ENCODE measurements around the gene ESRRG.
"Not testable (repeated sequence)": the region's sequence is repeated elsewhere in the genome, so short reads cannot be mapped to it uniquely, and the experiment has no call there.

Gene ESRRG

DNA sequence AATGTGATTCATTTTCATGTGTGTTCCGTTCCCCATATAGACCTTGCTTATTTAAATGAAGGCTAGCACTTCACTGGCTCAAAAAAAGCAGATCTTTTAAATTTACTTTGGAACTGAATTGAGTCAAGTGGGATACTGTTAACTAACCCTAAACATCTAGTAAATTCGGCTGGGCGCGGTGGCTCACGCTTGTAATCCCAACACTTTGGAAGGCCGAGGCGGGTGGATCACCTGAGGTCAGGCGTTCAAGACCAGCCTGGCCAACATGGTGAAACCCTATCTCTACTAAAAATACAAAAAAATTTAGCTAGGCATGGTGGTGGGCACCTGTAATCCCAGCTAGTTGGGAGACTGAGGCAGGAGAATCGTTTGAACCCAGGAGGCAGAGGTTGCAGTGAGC lies 19.2 kb downstream of the ESRRG start:
- DNase-seq (ENCODE audit: low spot score): not testable (repeated sequence)

DNA sequence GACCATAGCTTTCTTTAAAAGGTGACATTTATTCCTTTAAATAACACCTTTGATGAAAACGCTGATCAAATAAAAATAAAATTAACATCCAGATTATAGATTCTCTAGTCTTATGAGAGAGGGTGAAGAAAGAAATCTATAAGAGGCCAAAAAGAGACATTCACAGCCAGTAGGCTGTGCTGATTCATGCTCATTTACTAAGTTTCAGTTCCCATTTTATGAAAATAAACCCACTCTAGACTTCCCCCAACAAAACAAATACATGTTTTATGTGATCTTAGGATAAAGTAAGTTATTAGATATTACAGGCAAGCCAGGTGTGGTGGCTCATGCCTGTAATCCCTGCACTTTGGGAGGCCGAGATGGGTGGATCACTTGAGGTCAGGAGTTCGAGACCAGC lies 21.1 kb downstream of the ESRRG start:
- no peak for DNase-seq (ENCODE audit: low spot score)

DNA sequence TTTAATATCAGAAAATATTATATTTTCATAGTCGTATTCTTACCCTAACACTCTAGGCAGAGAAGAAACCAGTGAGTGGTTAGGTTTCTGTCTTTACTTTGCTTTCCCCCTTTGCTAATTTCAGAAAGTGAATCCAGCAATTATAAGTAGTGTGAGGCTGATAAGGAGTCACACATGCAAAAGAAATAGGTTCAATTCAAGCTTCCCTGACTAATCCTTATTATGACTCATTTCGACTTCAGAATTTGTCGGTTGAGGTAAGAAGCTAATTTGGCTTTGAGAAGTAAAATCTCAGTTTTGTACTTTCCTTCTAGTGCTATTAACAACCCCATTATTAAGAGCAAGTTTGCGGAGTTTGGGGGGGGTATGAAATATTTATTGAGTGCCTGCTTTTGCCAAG lies 22.4 kb downstream of the ESRRG start:
- no peak for DNase-seq (ENCODE audit: low spot score)

DNA sequence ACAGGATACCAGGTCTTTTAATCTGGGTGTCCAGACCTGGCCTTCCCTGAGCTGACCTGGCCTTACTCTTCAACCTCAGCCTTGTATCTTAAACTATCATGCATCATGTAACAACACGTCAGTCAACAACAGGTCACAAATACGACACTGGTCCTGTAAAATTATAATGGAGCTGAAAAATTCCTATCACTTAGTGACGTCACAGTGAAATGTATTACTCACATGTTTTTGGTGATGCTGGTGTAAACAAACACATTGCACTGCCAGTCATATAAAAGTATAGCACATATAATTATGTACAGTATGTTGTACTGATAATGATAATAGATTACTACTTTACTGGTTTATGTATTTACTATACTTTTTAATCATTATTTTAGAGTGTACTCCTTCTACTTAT lies 31.5 kb downstream of the ESRRG start:
- no peak for DNase-seq (ENCODE audit: low spot score)

DNA sequence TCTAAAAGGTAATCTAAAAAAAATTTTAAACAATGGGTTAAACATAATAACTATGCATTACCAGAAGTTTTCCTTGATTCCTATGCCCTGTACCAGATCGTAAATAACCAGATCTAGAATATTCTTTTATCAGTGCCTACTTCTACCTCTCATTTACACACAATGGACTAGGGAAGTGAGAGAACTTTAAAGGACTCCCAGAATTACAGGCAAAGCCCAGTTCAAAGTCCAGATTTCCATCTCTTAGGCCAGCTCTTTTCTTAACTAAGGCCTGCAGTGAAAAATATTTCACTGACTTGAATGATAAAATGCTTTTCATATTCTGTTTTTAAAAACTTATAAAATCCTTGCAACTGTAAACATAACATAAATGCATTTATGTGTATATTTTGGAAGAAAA lies 32.6 kb downstream of the ESRRG start:
- no peak for DNase-seq (ENCODE audit: low spot score)

DNA sequence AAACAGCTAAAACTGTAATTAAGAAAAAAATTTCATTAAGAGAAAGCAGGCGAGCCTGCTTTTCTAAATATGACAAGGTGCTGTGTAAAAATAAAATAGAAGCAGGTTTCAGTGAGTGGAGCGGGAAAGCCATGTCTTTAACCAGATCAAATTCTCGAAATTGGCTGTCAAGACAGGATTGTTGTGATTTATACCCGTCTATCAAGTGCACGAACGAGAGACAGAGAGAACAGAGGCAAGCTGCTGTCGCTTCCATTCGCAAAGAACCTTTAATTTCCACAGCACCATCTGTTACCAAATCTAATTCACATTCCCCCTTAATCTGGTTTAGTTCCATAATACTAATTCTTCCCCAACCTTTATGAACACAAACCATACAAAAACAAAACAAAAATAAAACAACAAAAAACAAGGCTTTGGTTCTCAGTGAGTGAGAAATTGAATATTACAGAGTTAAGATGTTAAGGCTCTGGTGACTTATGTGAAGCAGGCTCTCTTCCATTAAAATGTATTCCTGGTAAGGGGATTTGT lies 35.0 kb downstream of the ESRRG start:
- no peak for DNase-seq (ENCODE audit: low spot score)

DNA sequence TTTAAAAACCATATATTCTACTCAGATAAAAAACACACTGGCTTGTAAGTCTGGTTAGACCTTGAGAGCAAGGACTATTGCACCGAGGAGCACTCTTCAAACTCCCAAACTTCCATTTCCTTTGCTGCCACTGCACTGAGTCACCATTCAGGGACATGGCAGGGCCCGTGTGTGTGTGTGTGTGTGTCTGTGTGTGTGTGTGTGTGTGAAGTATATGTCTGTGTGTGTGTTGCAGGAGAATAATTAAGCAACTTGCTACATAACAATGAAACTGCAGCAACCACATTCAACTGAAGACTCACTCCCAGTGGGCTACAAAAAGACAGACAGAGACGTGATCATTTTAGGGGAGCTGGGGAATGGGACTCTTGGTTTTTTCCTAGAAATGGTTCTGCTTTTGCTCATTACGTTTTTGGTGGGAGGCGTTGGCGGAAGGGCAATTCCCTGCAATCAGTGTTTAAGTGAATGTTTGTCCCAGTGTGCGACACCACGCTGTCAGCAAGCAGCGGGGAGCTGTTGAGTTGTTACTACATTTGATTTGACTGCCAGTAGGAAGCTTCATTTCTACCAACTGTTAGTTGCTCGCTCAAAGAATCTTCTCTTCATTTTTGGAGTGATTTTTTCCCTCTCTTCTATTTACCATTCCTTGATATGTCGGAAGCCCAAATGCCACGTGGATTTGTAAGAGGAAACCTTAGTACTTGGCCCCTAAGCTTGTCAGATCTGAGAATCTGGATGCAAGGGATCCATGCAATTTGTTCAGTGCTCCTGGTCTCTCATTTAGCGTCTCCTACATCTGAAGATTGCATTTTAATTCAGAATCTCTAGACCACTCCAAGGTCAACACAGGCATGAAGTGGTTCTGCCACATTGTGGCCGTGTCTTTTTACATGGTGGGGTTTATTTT lies 36.1 kb downstream of the ESRRG start:
- DNase-seq (ENCODE audit: low spot score): no peak

DNA sequence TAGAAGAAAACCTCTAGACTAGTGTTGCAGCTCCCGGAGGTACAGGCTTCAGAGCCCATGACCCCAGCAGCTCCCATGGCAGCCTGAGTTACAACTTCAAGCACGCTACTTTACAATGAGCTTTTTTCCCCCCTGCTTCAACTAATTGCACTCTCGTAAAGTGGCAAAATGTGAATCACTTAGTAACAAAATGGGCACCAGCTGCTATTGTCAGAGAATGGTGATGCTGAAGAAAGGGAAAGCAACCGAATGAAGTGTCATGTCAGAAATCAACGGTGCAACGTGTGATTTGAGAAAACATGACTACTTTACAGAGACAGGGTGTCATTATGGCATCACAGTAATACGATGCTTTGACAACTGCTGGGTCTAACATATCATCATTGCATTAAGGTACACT lies 40.5 kb downstream of the ESRRG start:
- DNase-seq (ENCODE audit: low spot score): no peak

DNA sequence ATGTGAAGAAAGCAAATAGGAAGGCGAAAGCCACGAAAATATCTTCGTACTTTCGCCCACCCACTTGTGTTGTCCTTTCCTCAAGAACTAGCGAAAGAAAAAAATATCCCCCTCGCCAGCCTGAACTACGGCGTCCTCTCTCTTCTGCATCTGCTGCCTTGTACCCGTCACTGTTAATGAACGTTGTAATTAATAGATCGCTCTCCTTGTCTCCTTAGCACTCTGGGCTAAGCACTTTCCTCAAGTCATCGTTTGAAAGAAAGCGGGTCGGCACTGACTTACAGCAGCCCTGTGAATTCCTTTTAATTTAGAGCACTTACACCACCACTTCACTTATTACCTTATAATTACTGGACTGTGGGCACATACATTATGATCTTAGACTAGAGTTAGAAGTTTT lies 44.1 kb downstream of the ESRRG start:
- DNase-seq (ENCODE audit: low spot score): no peak

DNA sequence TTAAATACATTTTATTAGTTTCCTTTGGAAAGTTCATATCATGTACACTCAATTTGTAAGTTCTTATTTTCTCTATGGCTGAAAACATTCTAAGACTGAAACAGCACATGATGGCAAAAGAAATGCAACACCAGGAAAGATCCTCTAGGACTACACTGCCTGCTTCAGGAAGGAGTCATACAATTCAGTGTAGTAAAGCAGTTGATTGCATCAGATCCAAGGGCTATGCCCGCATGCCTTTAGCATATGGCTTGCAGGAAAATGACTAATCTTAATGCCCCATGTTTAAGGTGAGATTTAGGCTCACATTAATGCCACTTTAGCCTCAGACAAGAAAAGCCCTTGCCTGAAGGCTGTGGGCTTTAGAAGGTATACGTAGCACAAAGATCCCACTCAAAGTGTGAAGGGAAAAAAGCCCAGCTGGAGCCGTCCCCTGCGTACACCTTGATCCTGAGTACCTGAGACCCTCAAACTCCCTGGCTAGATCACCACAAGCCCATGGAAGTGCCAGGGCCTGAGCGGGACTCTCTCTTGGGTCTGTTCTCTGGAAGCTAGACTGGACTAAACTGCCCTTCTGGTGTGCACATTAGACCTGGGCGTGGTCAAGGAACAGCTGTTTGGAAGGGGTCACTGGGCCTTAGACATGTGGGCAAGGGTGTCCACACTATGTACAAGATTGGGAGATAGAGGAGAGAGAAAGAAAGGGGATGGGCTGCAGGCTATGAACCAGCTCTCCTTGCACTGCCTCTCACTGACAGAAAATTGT lies 52.9 kb downstream of the ESRRG start:
- DNase-seq (ENCODE audit: low spot score): no peak

DNA sequence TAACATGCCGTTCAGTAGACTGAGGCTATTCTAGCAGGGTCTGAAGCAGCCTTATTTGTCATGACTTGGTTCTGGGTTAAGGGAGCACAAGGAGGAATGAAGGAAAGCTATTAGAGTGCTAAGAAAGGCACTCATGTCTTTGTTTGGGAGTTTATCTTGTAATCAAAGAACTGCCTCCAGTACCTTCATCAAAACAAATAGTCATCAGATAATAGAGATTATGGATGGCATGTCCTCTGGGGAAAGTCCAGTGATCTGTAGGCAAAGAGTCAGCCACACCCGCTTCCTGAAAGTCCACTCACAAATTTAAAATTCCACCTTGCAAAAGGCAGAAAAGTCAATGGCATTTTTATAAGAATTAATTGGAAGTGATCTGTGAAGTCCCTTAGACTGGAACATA lies 56.8 kb downstream of the ESRRG start:
- DNase-seq (ENCODE audit: low spot score): no peak

DNA sequence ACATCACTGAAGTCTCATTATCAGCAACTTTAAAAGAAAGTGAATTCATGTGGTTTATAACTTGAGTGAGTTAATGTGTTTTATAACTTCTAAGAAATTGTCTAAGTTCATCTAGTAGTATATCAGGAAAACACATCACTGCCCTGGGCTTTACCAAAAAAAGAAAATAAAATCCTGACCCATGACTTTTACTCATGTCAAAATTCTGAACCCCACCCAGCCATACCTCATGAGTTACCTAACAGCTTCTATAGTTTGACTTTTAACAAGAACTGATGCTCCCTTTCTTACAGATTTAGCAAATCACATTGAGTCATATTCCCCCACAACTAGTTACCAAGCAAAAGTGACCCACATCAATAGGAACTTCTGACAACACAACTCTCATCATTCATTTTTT lies 57.4 kb downstream of the ESRRG start:
- no peak for DNase-seq (ENCODE audit: low spot score)

DNA sequence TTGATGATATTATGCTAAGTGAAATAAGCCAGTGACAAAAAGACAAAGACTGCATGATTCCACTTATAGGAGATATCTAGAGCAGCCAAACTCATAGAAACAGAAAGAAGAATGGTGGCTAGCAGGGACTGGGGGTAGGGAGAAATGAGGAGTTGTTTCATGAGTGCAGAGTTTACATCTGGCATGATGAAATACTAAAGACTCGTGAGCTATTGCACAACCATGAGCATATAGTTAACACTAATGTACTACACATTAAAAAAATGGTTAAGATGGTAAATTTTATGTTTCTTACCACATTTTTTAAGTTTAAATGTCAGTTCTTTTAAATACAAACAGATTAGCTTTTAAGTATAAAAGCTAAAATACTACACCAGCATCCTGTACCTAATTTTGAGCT lies 57.8 kb downstream of the ESRRG start:
- DNase-seq (ENCODE audit: low spot score): no peak

DNA sequence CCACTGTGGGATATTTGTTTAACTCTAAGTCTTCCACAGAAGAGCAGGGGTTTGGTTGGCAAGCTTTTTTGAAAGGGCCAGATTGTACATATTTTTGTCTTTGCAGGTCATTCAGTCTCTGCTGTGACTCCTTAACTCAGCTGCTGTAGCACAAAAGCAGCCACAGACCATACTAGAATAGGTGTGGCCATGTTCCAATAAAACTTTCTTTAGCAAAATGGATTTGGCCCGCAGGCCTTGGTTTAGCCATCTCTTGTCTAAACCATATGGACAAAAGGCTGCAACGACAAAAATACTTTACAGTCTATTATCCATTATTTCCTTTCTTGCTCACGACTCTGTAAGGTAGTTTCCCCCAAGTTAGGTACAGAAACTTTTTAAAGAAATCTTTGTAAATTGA lies 60.5 kb downstream of the ESRRG start:
- no peak for DNase-seq (ENCODE audit: low spot score)

DNA sequence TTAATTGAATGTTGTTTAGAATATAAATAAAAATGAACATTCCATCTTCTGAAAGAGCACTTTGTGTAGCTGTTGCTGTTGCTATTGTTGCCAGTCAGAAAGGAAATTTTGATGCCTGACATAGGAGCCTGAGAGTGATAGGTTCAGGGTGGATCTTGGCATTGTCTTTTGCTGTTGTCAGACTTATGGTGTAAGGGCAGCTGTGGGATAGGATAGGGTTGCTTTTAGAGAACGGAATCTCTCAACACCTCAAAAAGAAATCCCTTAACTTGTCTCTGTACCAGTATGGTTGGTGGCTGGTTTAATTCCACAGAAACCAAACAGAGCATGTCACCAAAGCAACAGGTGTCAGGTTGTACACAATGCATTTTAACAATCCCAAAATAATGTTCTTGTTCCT lies 62.7 kb downstream of the ESRRG start:
- DNase-seq (ENCODE audit: low spot score): no peak

DNA sequence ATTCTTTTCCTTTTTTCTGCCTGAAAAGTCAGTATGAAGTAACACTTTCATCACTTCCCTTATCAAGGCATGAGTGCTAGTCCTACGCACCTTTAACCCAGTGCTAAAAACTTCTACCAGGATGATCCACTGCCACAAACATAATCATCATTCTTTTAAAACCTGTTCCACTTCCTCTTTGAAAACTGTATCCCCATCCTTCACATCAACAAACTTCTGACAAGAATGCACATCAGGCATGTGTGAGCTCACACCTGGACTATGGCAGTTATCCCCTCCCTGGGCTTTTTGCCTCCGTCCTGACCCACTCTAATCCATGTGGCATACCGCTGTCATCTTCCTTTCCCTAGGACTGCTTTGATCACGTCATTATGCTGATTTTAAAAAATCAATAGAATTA lies 70.2 kb downstream of the ESRRG start:
- DNase-seq (ENCODE audit: low spot score): no peak

DNA sequence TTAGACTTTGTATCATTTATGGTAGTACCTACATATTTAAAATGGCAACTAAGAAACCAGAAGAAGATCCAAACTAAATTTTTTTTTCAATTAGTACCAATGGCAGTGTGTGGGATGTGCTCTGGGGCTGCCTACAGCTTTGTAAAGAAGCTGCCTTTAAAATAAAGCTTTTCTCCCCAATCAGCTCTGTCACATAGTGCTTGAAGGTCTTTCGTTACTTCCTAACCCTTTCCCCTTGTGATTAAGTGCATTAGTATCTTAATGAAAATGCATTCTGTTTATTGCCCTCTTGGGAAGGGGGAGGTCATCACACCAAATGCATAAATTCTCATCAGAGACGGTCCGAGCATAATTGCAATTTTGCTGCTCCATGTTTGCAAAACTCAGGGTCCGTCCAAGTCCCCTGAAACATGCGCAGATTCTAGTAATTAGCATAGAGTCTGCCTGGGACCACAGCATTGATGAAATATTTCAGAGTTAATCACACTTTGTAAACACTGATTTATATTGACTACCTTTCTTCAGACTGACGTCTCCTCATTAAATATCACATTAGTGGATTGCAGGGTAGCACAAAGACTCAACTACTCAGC lies 71.3 kb downstream of the ESRRG start:
- no peak for DNase-seq (ENCODE audit: low spot score)

DNA sequence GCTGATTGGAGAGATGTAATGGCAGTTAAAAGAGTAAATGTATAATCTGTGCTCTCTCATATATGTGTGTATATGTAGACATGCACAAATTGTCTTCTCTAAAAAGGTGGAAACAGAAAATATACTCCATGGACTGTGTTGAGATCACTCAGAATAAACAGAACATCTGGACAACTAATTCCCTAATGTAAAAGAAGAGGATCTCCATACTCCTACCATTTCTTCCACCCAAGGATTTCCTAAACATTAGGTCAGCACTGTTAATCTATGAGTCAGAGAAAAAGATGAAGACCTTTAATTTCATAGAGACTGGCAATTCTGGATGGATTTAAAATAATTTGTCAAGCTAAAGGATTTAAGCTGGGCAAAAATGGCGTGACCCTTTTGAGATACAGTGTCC lies 80.1 kb downstream of the ESRRG start:
- DNase-seq (ENCODE audit: low spot score): no peak

DNA sequence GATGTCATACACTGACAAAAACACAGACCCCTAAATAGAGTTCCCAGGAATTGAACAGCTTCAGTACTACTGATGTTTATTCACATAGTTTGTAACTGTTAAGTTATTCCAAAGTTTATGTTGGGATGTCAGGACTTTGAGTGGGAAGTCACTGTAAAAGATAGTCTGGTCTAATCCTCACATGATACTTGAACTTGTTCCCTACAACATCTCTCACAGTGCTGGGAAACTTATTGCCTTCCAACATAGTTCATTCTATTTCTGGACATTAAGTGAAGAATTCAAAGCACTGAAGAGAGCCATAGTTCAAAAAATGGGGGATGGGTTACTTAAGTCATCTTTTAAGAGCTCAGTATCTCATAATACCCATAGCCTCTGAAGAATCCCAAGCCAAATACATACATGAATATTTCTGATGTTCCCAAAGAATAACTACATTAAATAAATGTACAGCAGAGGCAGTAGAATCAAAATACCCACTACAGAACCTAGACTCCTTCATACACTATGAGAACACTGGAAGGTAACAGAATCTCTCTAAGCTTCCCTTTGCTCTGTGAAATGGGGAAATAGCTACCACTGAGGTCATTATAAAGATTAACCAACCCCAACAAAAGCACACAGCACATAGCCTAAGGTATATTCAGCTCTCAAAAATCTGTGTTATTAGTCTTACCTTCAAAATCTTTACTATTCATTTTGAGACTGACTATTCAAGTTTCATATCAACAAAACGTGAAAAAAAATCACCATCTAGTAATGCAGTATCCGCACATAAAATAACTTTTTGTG lies 81.4 kb downstream of the ESRRG start:
- DNase-seq (ENCODE audit: low spot score): no peak

DNA sequence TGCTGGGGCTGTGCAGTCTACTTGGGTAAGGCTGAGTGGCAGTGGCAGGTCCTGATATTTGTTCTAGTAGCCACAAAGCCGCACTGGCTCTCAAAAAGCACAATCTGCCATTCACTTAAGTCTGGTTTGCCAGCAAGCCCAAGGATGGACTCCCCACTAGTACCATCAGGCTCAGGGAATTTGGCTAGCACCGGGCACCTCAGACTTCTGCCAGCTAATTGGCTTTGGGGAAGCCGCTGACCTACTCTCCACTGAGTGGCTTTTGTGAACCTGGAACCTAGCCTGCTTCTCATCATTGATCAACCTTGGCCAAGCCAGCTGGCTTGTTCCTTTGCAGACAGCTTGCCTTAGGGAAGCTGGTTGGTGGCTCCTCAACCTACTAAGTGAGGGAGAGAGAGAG lies 83.1 kb downstream of the ESRRG start:
- DNase-seq (ENCODE audit: low spot score): no peak

DNA sequence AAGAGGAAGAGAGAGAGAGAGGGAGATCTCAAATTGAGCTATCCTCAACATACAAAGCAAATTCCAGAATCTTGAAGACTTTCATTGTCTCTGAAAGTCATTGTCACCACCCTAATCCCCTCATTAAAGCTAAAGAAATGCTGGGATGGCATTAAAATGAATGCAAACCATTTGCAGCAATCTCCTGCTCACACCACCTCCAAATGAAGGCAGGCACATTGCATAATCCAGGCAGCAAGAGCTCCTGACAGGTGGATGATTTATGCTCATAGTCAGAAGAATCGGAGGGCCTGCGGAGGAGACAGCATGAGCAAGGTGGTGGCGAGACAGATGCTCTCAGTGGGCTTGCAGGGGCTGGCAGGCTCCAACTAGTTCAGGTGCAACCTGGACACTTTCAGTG lies 90.2 kb downstream of the ESRRG start:
- no peak for DNase-seq (ENCODE audit: low spot score)

DNA sequence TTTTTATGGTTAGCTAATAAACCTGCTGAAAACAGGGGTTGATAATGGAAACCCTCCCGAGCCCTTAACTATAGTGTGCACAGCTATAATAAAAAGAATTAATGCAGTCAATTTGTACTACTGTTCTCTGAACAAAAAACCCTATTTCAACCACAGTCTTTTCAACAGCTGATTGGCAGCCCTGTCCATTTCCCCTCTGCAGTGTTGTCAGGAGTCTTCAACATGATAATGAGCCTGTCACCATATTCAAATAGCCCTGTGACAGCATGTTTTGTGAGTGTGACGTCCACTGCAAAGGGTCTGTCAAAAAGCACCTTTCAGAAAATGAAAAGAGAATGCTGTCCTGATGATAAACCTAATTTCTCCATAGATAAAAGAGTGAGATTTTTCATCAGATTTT lies 92.7 kb downstream of the ESRRG start:
- no peak for DNase-seq (ENCODE audit: low spot score)

All from AG08395 (cell line).